Hepatocyte (in vitro differentiated cells): ENCODE results near the gene WASHC4. TPM values are rescaled to one million over a fixed set of nuclear protein-coding genes. Genes with fewer than 3 reads are reported as not detected.
A peak's percentile ranks its signal among the peaks of the same experiment; 100 is the strongest.

Source experiments
- DNase-seq: peaks from one replicate; pipeline ENCODE4 v3.0.0-alpha.2; 2016; ENCODE audit warnings: low spot score
- H2AFZ ChIP-seq: fragments of 200-600 bp; sonication (generic); 2 replicates; pipeline ENCODE4 v1.6.0; 2016; ENCODE audit warnings: antibody characterized with exemption, mild to moderate bottlenecking
- H3K27ac ChIP-seq: fragments of 200-600 bp; sonication (generic); 2 replicates; pipeline ENCODE4 v1.5.1; 2016; ENCODE audit warnings: mild to moderate bottlenecking
- H3K27me3 ChIP-seq: fragments of 200-600 bp; sonication (generic); 2 replicates; pipeline ENCODE4 v1.6.1; 2016
- H3K36me3 ChIP-seq: fragments of 200-600 bp; sonication (generic); replicated peaks from 2 replicates; pipeline ENCODE4 v1.5.1; 2016; ENCODE audit warnings: low read depth; ENCODE audit not compliant: insufficient read depth
- H3K4me1 ChIP-seq: fragments of 200-600 bp; sonication (generic); 2 replicates; pipeline ENCODE4 v1.5.1; 2016; ENCODE audit warnings: mild to moderate bottlenecking, moderate library complexity; ENCODE audit not compliant: insufficient read depth
- H3K4me2 ChIP-seq: fragments of 200-600 bp; sonication (generic); 2 replicates; pipeline ENCODE4 v1.6.0; 2016
- H3K4me3 ChIP-seq: fragments of 200-600 bp; sonication (generic); 2 replicates; pipeline ENCODE4 v1.5.1; 2016; ENCODE audit warnings: mild to moderate bottlenecking
- H3K79me2 ChIP-seq: fragments of 200-600 bp; sonication (generic); 2 replicates; pipeline ENCODE4 v1.6.0; 2017; ENCODE audit warnings: mild to moderate bottlenecking
- H3K9me2 ChIP-seq: fragments of 200-600 bp; sonication (generic); replicated peaks from 2 replicates; pipeline ENCODE4 v1.6.0; 2017; ENCODE audit warnings: mild to moderate bottlenecking; ENCODE audit not compliant: insufficient read depth
- H3K9me3 ChIP-seq: fragments of 200-600 bp; sonication (generic); 2 replicates; pipeline ENCODE4 v1.5.1; 2016; ENCODE audit warnings: low read depth, mild to moderate bottlenecking
- H4K20me1 ChIP-seq: fragments of 200-600 bp; sonication (generic); 2 replicates; pipeline ENCODE4 v1.6.0; 2016; ENCODE audit warnings: mild to moderate bottlenecking; ENCODE audit not compliant: insufficient read depth, poor library complexity, severe bottlenecking
- EZH2 ChIP-seq: fragments of 200-600 bp; sonication (generic); IDR thresholded peaks from 2 replicates; pipeline ENCODE4 v1.6.1; 2016; ENCODE audit warnings: antibody characterized with exemption, mild to moderate bottlenecking, borderline replicate concordance
- EZH2phosphoT487 ChIP-seq: fragments of 200-600 bp; sonication (generic); IDR thresholded peaks from one replicate; pipeline ENCODE4 v1.6.1; 2018; ENCODE audit warnings: antibody characterized with exemption, mild to moderate bottlenecking, low read depth, moderate library complexity; ENCODE audit not compliant: unreplicated experiment, severe bottlenecking
- WGBS: methylation state at CpG from one replicate; pipeline ENCODE4 v1.1.6; 2016; ENCODE audit warnings: low lambda C conversion rate; ENCODE audit errors: missing lambda C conversion rate; 5-methylcytosine and 5-hydroxymethylcytosine counted together
- polyA plus RNA-seq: library from polyadenylated mRNA; unstranded; fragments of >200 nt; fragmentation: Nextera tagmentation; extraction: Ambion mirVana; gene quantifications from 2 replicates; pipeline ENCODE4 v1.2.1, GENCODE V29; 2016
- total RNA-seq: library from RNA; depleted of rRNA; stranded (reverse); fragments of >200 nt; gene quantifications from 2 replicates; pipeline ENCODE4 v1.2.3, GENCODE V29; 2014
- TF ChIP-seq, protein P1 (sequence below): fragments of 200-600 bp; sonication (generic); IDR thresholded peaks from 2 replicates; pipeline ENCODE4 v1.5.1; 2016; ENCODE audit warnings: antibody characterized with exemption, mild to moderate bottlenecking; ENCODE audit not compliant: poor library complexity

WASHC4 gene
- total and polyA plus RNA-seq, 2 experiments from 2014 or later = 31.3 to 92.7 TPM

DNA sequence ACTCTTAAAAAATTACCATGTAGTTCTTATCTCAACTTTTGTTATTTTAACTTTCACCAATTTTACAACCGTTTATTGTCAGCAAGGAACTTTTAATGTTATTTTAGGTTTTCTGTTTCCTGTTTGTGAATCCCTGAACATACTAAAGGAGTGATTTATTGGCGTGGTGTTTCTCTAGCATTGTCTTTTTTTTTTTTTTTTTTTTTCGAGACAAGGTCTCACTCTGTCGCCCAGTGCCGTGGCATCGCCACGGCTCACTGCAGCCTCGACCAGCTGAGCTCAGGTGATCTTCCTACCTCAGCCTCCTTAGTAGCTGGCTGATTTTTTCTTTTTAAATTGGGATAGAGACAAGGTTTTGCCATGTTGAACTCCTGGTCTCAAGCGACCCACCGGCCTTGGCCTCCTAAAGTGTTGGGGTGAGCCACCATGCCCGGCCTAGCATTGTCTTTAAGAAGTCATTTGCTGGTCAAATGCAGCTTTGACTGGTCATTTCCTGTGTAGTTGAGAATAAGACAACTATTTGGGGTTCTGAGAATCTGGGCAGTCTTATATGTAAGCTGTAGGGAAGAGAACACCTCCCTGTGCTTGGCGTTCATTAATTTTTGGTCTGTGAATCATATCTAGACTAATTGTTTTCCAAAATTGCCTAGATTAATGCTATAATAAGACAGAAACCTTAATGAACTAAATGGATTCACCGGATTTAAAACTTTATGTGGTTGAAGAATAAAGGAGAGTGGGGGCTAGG is 2.1 kb downstream of the WASHC4 start:
- Histone ChIP-seq H3K4me3 (peak overlapping the region; percentile 46), H3K79me2 (peaks cover 64% of the 10 kb centered on the region), H3K27ac (peak overlapping the region; percentile 96), H3K4me1 (peaks cover 22% of the 10 kb centered on the region), H3K36me3 (no peaks in the 10 kb centered on the region), H3K27me3 (no peaks in the 10 kb centered on the region), H3K9me3 (no peaks in the 10 kb centered on the region), H2AFZ (no peak overlapping the region), H3K4me2 (peak overlapping the region; percentile 79), H3K9me2 (no peaks in the 10 kb centered on the region), H4K20me1 (peaks cover 49% of the 10 kb centered on the region)
- WGBS = 51% methylated on average over 13 of the region's 13 CpGs
- DNase-seq = peak; percentile 6
- TF ChIP-seq EZH2 = no peak
- no peak for TF ChIP-seq EZH2phosphoT487
- TF ChIP-seq, protein P1, sequence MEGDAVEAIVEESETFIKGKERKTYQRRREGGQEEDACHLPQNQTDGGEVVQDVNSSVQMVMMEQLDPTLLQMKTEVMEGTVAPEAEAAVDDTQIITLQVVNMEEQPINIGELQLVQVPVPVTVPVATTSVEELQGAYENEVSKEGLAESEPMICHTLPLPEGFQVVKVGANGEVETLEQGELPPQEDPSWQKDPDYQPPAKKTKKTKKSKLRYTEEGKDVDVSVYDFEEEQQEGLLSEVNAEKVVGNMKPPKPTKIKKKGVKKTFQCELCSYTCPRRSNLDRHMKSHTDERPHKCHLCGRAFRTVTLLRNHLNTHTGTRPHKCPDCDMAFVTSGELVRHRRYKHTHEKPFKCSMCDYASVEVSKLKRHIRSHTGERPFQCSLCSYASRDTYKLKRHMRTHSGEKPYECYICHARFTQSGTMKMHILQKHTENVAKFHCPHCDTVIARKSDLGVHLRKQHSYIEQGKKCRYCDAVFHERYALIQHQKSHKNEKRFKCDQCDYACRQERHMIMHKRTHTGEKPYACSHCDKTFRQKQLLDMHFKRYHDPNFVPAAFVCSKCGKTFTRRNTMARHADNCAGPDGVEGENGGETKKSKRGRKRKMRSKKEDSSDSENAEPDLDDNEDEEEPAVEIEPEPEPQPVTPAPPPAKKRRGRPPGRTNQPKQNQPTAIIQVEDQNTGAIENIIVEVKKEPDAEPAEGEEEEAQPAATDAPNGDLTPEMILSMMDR = no peak

DNA sequence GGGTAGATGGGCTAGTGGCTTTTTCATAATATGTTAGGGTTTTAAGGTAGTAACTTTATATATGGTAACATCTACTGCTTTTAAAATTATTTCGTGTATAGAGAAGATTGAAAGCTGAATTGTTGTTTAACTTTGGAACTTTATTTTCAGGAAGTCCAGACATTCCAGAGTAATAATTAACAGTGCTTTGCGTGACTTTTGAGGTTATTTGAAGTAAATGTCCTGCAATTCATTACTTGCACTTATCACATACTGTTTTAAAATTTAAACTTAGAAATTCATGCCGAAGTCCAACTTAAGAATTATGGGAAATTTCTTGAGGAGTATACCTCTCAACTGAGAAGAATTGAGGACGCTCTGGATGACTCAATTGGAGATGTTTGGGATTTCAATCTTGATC is 3.3 kb downstream of the WASHC4 start:
- peaks cover 49% of the 10 kb centered on the region for H4K20me1 ChIP-seq
- no peak for TF ChIP-seq EZH2phosphoT487
- TF ChIP-seq EZH2 = no peak
- TF ChIP-seq, protein P1 = no peak
- H3K27me3 ChIP-seq = no peaks in the 10 kb centered on the region
- H3K4me2 ChIP-seq = peak overlapping the region; percentile 79
- peaks cover 72% of the 10 kb centered on the region for H3K79me2 ChIP-seq
- 59% methylated on average over 4 of the region's 4 CpGs for WGBS
- H3K9me3 ChIP-seq = no peaks in the 10 kb centered on the region
- peaks cover 22% of the 10 kb centered on the region for H3K4me1 ChIP-seq
- no peak for DNase-seq
- H3K9me2 ChIP-seq = no peaks in the 10 kb centered on the region
- no peak overlapping the region for H2AFZ ChIP-seq
- H3K36me3 ChIP-seq = no peaks in the 10 kb centered on the region
- no peak overlapping the region for H3K4me3 ChIP-seq
- H3K27ac ChIP-seq = peak overlapping the region; percentile 96

DNA sequence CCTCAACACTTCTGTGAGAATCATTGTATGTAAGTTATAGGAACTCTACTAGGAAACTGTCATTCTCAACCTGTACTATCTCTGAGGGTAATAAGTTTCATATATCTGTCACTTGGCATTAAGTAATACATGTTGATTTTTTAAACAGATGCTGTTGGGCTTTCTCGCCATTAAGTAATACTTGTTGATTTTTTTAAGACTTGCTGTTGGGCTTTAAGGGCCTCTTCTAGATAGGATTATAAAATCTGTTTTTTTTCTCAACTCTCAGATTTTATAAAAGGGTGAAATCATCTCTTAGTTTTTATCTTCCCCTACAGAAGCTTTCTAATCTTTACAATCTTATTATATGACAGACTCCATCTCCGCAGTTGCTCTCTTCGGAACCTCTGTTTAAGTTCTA is 5.6 kb downstream of the WASHC4 start:
- Histone ChIP-seq H4K20me1 (peaks cover 49% of the 10 kb centered on the region), H3K36me3 (no peaks in the 10 kb centered on the region), H3K4me3 (no peak overlapping the region), H3K4me2 (no peak overlapping the region), H3K27me3 (no peaks in the 10 kb centered on the region), H2AFZ (no peak overlapping the region), H3K9me3 (no peaks in the 10 kb centered on the region), H3K4me1 (peaks cover 22% of the 10 kb centered on the region), H3K27ac (no peak overlapping the region), H3K9me2 (no peaks in the 10 kb centered on the region), H3K79me2 (peaks cover 85% of the 10 kb centered on the region)
- 86% methylated on average over 3 of the region's 3 CpGs for WGBS
- TF ChIP-seq, protein P1 = no peak
- DNase-seq = no peak
